ENCODE results near the gene EMC9.
A peak's percentile ranks its signal among the peaks of the same experiment; 100 is the strongest.

The EMC9 gene

GRCh38 chr14:24141097-24141880 is at the start of gene EMC9:
TSS of gene EMC9 (minus strand) at chr14:24141591. CDS start at chr14:24141304, 287 bp downstream.
- peak; percentile 100 for DNase-seq

- DNase-seq = no peak
Measured at GRCh38 chr14:24190416-24190815, 49.0 kb upstream of the EMC9 start.

GRCh38 chr14:24189460-24189859 is 48.1 kb upstream of the EMC9 start:
- DNase-seq = no peak

GRCh38 chr14:24189059-24189375 is 47.6 kb upstream of the EMC9 start:
- DNase-seq = no peak

- DNase-seq = peak; percentile 98
Measured at GRCh38 chr14:24188251-24189058, 47.1 kb upstream of the EMC9 start, which contains the start of gene IPO4. TSS of gene IPO4 (minus strand) at chr14:24188816. CDS start at chr14:24188787, 29 bp downstream.

GRCh38 chr14:24187539-24187915 is 46.1 kb upstream of the EMC9 start:
- no peak for DNase-seq

- DNase-seq = no peak
Measured at GRCh38 chr14:24186831-24187538, 45.6 kb upstream of the EMC9 start.

- DNase-seq = no peak
Measured at GRCh38 chr14:24185741-24186140, 44.4 kb upstream of the EMC9 start.

- DNase-seq = no peak
Measured at GRCh38 chr14:24185026-24185425, 43.6 kb upstream of the EMC9 start.

- no peak for DNase-seq
Measured at GRCh38 chr14:24184104-24184970, 42.9 kb upstream of the EMC9 start.

GRCh38 chr14:24183014-24183481 is 41.7 kb upstream of the EMC9 start:
- DNase-seq = no peak

GRCh38 chr14:24182110-24182882 is 40.9 kb upstream of the EMC9 start:
- no peak for DNase-seq

GRCh38 chr14:24181371-24182077 is 40.1 kb upstream of the EMC9 start:
- DNase-seq = no peak

- no peak for DNase-seq
Measured at GRCh38 chr14:24179961-24180796, 38.8 kb upstream of the EMC9 start.

- DNase-seq = no peak
Measured at GRCh38 chr14:24179294-24179960, 38.0 kb upstream of the EMC9 start.

GRCh38 chr14:24178399-24179178 is 37.2 kb upstream of the EMC9 start:
- DNase-seq = no peak

GRCh38 chr14:24177891-24178290 is 36.5 kb upstream of the EMC9 start:
- DNase-seq = no peak

GRCh38 chr14:24177041-24177825 is 35.8 kb upstream of the EMC9 start:
- no peak for DNase-seq

All from COR-L47 (cell line).